IMR-90 (cell line): ENCODE data around the gene PLCL2. TPM values are rescaled to one million over a fixed set of nuclear protein-coding genes. Genes with fewer than 3 reads are reported as not detected.

Source experiments
- ATAC-seq: fragments of 200-7000 bp; cut with Tn5 transposase; 2 replicates; pipeline ENCODE4 v1.9.1; 2020; ENCODE audit warnings: low read depth, mild to moderate bottlenecking, moderate library complexity
- BruUV-seq: library from RNA; stranded (reverse); fragments of 400-500 nt; replicated peaks from 2 replicates; lab custom pipeline; 2021; lab: Mats Ljungman, UMichigan
- CTCF ChIA-PET: fragments of 300-600 bp; formaldehyde crosslinking; extraction: SDS; loops from one replicate; lab custom pipeline; 2021; ENCODE audit warnings: antibody characterized with exemption; lab: Yijun Ruan, JAX
- POLR2A ChIA-PET: fragments of 300-600 bp; sonication (Branson Sonifier 250); formaldehyde crosslinking; loops from one replicate; lab custom pipeline; 2022; ENCODE audit warnings: antibody characterized with exemption; ENCODE audit not compliant: unreplicated experiment; lab: Charles Lee
- DNase-seq: peaks from one replicate; pipeline ENCODE4 v3.0.0; 2013
- H2AFZ ChIP-seq: replicated peaks from 2 replicates; pipeline ENCODE3; 2013; ENCODE audit warnings: low read length, mild to moderate bottlenecking; ENCODE audit not compliant: poor library complexity
- H2AK5ac ChIP-seq: 2 replicates; pipeline ENCODE4 v1.6.1; 2013; ENCODE audit warnings: low read depth, low read length, inconsistent platforms
- H2AK9ac ChIP-seq: replicated peaks from 2 replicates; pipeline ENCODE3; 2013; ENCODE audit warnings: mild to moderate bottlenecking, low read depth, low read length, moderate library complexity; ENCODE audit not compliant: poor library complexity
- H2BK120ac ChIP-seq: 2 replicates; pipeline ENCODE4 v1.6.1; 2013; ENCODE audit warnings: low read depth, low read length, inconsistent platforms
- H2BK15ac ChIP-seq: 3 replicates; pipeline ENCODE4 v1.6.1; 2013; ENCODE audit warnings: low read depth, low read length, inconsistent platforms
- H2BK20ac ChIP-seq: 2 replicates; pipeline ENCODE4 v1.6.1; 2013; ENCODE audit warnings: low read depth, mild to moderate bottlenecking, inconsistent platforms, low read length, moderate library complexity
- H2BK5ac ChIP-seq: 2 replicates; pipeline ENCODE4 v1.6.1; 2013; ENCODE audit warnings: mild to moderate bottlenecking, low read depth, low read length, inconsistent platforms; ENCODE audit not compliant: poor library complexity, severe bottlenecking
- H3K14ac ChIP-seq: replicated peaks from 2 replicates; pipeline ENCODE4 v1.6.1; 2013; ENCODE audit warnings: low read depth, low read length, inconsistent platforms
- H3K18ac ChIP-seq: 2 replicates; pipeline ENCODE4 v1.6.1; 2013; ENCODE audit warnings: low read depth, low read length, control low read depth
- H3K23ac ChIP-seq: 2 replicates; pipeline ENCODE4 v1.6.1; 2013; ENCODE audit warnings: low read depth, low read length, inconsistent platforms
- H3K27ac ChIP-seq: 2 replicates; pipeline ENCODE4 v1.5.1; 2013; ENCODE audit warnings: mild to moderate bottlenecking, control low read depth, low read length; ENCODE audit not compliant: insufficient read depth
- H3K27me3 ChIP-seq: 2 replicates; pipeline ENCODE4 v1.6.1; 2013; ENCODE audit warnings: low read length; ENCODE audit not compliant: control insufficient read depth, insufficient read depth
- H3K36me3 ChIP-seq: 2 replicates; pipeline ENCODE4 v1.6.1; 2013; ENCODE audit warnings: low read length, mixed read lengths; ENCODE audit not compliant: control insufficient read depth, insufficient read depth
- H3K4ac ChIP-seq: 2 replicates; pipeline ENCODE4 v1.6.1; 2013; ENCODE audit warnings: low read depth, low read length, inconsistent platforms
- H3K4me1 ChIP-seq: 2 replicates; pipeline ENCODE4 v1.6.1; 2013; ENCODE audit warnings: low read length, mixed read lengths; ENCODE audit not compliant: control insufficient read depth, insufficient read depth
- H3K4me2 ChIP-seq: 2 replicates; pipeline ENCODE4 v1.6.1; 2013; ENCODE audit warnings: low read depth, mild to moderate bottlenecking, control low read depth, low read length, moderate library complexity
- H3K4me3 ChIP-seq: 2 replicates; pipeline ENCODE4 v1.5.1; 2013; ENCODE audit warnings: low read depth, mild to moderate bottlenecking, control low read depth, low read length, moderate library complexity; ENCODE audit not compliant: insufficient read depth
- H3K56ac ChIP-seq: 2 replicates; pipeline ENCODE4 v1.6.1; 2013; ENCODE audit warnings: low read length, inconsistent platforms; ENCODE audit not compliant: insufficient read depth; ENCODE audit errors: extremely low read depth
- H3K79me1 ChIP-seq, 2 experiments: 2 replicates each; pipeline ENCODE4 v1.6.1; 2013; ENCODE audit warnings: low read length in 2 of 2, inconsistent platforms in 1 of 2, low read depth in 1 of 2
- H3K9ac ChIP-seq: 2 replicates; pipeline ENCODE4 v1.6.1; 2013; ENCODE audit warnings: low read depth, low read length, control low read depth
- H3K9me1 ChIP-seq: 2 replicates; pipeline ENCODE4 v1.6.1; 2013; ENCODE audit warnings: low read length, inconsistent platforms; ENCODE audit not compliant: insufficient read depth
- H3K9me3 ChIP-seq: 2 replicates; pipeline ENCODE4 v1.6.1; 2013; ENCODE audit warnings: low read length; ENCODE audit not compliant: control insufficient read depth, insufficient read depth
- H4K20me1 ChIP-seq: 2 replicates; pipeline ENCODE4 v1.6.1; 2013; ENCODE audit warnings: low read length, inconsistent platforms; ENCODE audit not compliant: insufficient read depth
- H4K5ac ChIP-seq: 2 replicates; pipeline ENCODE4 v1.6.1; 2013; ENCODE audit warnings: mild to moderate bottlenecking, low read depth, low read length, control low read depth
- H4K8ac ChIP-seq, 2 experiments: 2 replicates each; pipeline ENCODE4 v1.6.1; 2013; ENCODE audit warnings: low read depth in 2 of 2, low read length in 2 of 2, control low read depth in 1 of 2, inconsistent platforms in 1 of 2
- H4K91ac ChIP-seq: 2 replicates; pipeline ENCODE4 v1.6.1; 2013; ENCODE audit warnings: low read depth, low read length, inconsistent platforms; ENCODE audit not compliant: insufficient read depth
- BHLHE40 ChIP-seq: fragments of 150-350 bp; IDR thresholded peaks from 2 replicates; pipeline ENCODE4 v1.6.1; 2016; ENCODE audit warnings: mild to moderate bottlenecking, low read depth, low read length
- CEBPB ChIP-seq: IDR thresholded peaks from 2 replicates; pipeline ENCODE4 v1.6.1; 2012; ENCODE audit warnings: low read depth, low read length, improper control_type of control experiment
- CHD1 ChIP-seq: IDR thresholded peaks from 2 replicates; pipeline ENCODE4 v1.6.1; 2012; ENCODE audit warnings: low read depth, low read length, improper control_type of control experiment
- ELK1 ChIP-seq: fragments of 150-350 bp; IDR thresholded peaks from 2 replicates; pipeline ENCODE4 v1.6.1; 2016; ENCODE audit warnings: low read depth, mild to moderate bottlenecking, low read length, moderate library complexity, borderline replicate concordance
- FOS ChIP-seq: fragments of 150-350 bp; IDR thresholded peaks from 2 replicates; pipeline ENCODE4 v1.6.1; 2016; ENCODE audit warnings: low read depth, low read length
- NFE2L2 ChIP-seq: fragments of 150-350 bp; IDR thresholded peaks from 2 replicates; pipeline ENCODE4 v1.6.1; 2016; ENCODE audit warnings: low read depth, mild to moderate bottlenecking, low read length
- POLR2A ChIP-seq: IDR thresholded peaks from 2 replicates; pipeline ENCODE4 v1.6.1; 2012; ENCODE audit warnings: mild to moderate bottlenecking, low read depth, low read length
- RCOR1 ChIP-seq: IDR thresholded peaks from 2 replicates; pipeline ENCODE4 v1.6.1; 2012; ENCODE audit warnings: mild to moderate bottlenecking, low read length, improper control_type of control experiment; ENCODE audit not compliant: insufficient replicate concordance
- RFX5 ChIP-seq: IDR thresholded peaks from 2 replicates; pipeline ENCODE4 v1.8.0; 2012; ENCODE audit warnings: low read depth, mild to moderate bottlenecking, low read length, moderate library complexity
- WGBS, 2 experiments: methylation state at CpG; one replicate each; pipeline versions ENCODE4 v1.1.5 to v1.1.7; 2013; ENCODE audit warnings: missing lambda C conversion rate in 2 of 2; ENCODE audit not compliant: insufficient read length in 1 of 2; ENCODE audit errors: extremely low coverage in 2 of 2; 5-methylcytosine and 5-hydroxymethylcytosine counted together
- dilution Hi-C: fragments of 300-500 bp; cut with HindIII; formaldehyde crosslinking; loops from one replicate; pipeline ENCODE4 v1.14.3; 2018; ENCODE audit warnings: low sequenced_read_pairs; ENCODE audit not compliant: unreplicated experiment
- in situ Hi-C: fragments of 300-500 bp; cut with MboI; formaldehyde crosslinking; loops from 3 replicates; pipeline ENCODE4 v1.14.3; 2019; ENCODE audit warnings: low sequenced_read_pairs, inconsistent platforms, mixed read lengths
- intact Hi-C: fragments of 100-400 bp; cut with micrococcal nuclease; formaldehyde crosslinking; loops from 2 replicates; pipeline ENCODE4 v1.10.0; 2022
- polyA plus RNA-seq, 3 experiments: library from polyadenylated mRNA; depleted of rRNA; stranded (reverse); fragments of >200 nt; gene quantifications; 2 replicates each; pipeline ENCODE4 v1.2.3, GENCODE V29; 2012; ENCODE audit warnings: low replicate concordance in 1 of 3
- total RNA-seq: library from RNA; depleted of rRNA; stranded (reverse); fragments of >200 nt; gene quantifications from 2 replicates; pipeline ENCODE4 v1.2.3, GENCODE V29; 2012
- TF ChIP-seq, protein P1 (sequence below): conservative IDR thresholded peaks from 2 replicates; pipeline ENCODE4 v1.5.1; 2012; ENCODE audit warnings: mild to moderate bottlenecking, low read depth, low read length, improper control_type of control experiment

Gene PLCL2
- total and polyA plus RNA-seq, 2 of the 4 experiments (the other 2 are of a cell fraction): 0.92 to 3.8 TPM

- Histone ChIP-seq H3K79me1 (no peaks in the 10 kb centered on the region), H3K14ac (no peak overlapping the region), H4K20me1 (no peaks in the 10 kb centered on the region), H3K27ac (no peak overlapping the region), H4K91ac (no peak overlapping the region), H2BK5ac (no peak overlapping the region), H3K4me3 (no peak overlapping the region), H3K27me3 (no peaks in the 10 kb centered on the region), H4K5ac (no peak overlapping the region), H3K9me3 (no peaks in the 10 kb centered on the region), H2AK5ac (no peak overlapping the region), H3K9me1 (no peaks in the 10 kb centered on the region), H2BK20ac (no peak overlapping the region), H3K4me2 (no peak overlapping the region), H3K56ac (no peak overlapping the region), H3K36me3 (no peaks in the 10 kb centered on the region), H2BK120ac (no peak overlapping the region), H3K9ac (no peak overlapping the region), H3K4ac (no peak overlapping the region), H3K18ac (no peak overlapping the region), H3K23ac (no peak overlapping the region), H2BK15ac (no peak overlapping the region), H4K8ac (no peak overlapping the region), H3K4me1 (no peaks in the 10 kb centered on the region), H2AK9ac (no peak overlapping the region), H2AFZ (no peak overlapping the region)
- CTCF ChIA-PET: no interaction called here
- WGBS, 2 experiments: no CpG with 5 or more reads among the region's 4 CpGs
- DNase-seq (no peak), ATAC-seq (no peak)
- TF ChIP-seq CHD1 (no peak), POLR2A (no peak), BHLHE40 (no peak), NFE2L2 (no peak), CEBPB (no peak), FOS (no peak), RFX5 (no peak), ELK1 (no peak), RCOR1 (no peak)
- TF ChIP-seq, protein P1, sequence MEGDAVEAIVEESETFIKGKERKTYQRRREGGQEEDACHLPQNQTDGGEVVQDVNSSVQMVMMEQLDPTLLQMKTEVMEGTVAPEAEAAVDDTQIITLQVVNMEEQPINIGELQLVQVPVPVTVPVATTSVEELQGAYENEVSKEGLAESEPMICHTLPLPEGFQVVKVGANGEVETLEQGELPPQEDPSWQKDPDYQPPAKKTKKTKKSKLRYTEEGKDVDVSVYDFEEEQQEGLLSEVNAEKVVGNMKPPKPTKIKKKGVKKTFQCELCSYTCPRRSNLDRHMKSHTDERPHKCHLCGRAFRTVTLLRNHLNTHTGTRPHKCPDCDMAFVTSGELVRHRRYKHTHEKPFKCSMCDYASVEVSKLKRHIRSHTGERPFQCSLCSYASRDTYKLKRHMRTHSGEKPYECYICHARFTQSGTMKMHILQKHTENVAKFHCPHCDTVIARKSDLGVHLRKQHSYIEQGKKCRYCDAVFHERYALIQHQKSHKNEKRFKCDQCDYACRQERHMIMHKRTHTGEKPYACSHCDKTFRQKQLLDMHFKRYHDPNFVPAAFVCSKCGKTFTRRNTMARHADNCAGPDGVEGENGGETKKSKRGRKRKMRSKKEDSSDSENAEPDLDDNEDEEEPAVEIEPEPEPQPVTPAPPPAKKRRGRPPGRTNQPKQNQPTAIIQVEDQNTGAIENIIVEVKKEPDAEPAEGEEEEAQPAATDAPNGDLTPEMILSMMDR: no peak
- no TSS peak for BruUV-seq
- POLR2A ChIA-PET: no interaction called here
- in situ Hi-C loops: no loop called here
- dilution Hi-C loops: no loop called here
- intact Hi-C loops: no loop called here
These were observed 202.8 kb downstream of the PLCL2 start for GRCh38 chr3:17087509-17087908.
